ENCODE results near the gene DHRS7B. TPM values are rescaled to one million over a fixed set of nuclear protein-coding genes. Genes with fewer than 3 reads are reported as not detected.
A peak's percentile ranks its signal among the peaks of the same experiment; 100 is the strongest.
"Not testable (repeated sequence)": the region's sequence is repeated elsewhere in the genome, so short reads cannot be mapped to it uniquely, and the experiment has no call there.

Gene DHRS7B
- total RNA-seq (10 to 100 TPM; 27.1 to 39.7 (median 30.0) TPM), polyA plus RNA-seq (37.0 TPM)
- long read RNA-seq, donor 1, transcript DHRS7B-202 (7 exons, 2,175 nt) = major isoform, 31 of 52 reads
- long read RNA-seq, donor 1, partial matches to known transcripts = 0 of 52 reads
- long read RNA-seq, donor 1, other reads (novel, unspliced or antisense) = 20 of 52 reads
- long read RNA-seq, donor 2, transcript DHRS7B-202 (7 exons, 2,175 nt) = major isoform, 10 of 15 reads
- long read RNA-seq, donor 2, partial matches to known transcripts = 0 of 15 reads
- long read RNA-seq, donor 2, other reads (novel, unspliced or antisense) = 5 of 15 reads
- long read RNA-seq, donor 3, transcript DHRS7B-202 (7 exons, 2,175 nt) = major isoform, 54 of 101 reads
- long read RNA-seq, donor 3, transcript DHRS7B-201 (6 exons, 1,567 nt) = minor isoform, 5 of 101 reads
- long read RNA-seq, donor 3, partial matches to known transcripts = 1 of 101 reads
- long read RNA-seq, donor 3, other reads (novel, unspliced or antisense) = 34 of 101 reads
- long read RNA-seq, donor 4, transcript DHRS7B-202 (7 exons, 2,175 nt) = major isoform, 9 of 19 reads
- long read RNA-seq, donor 4, partial matches to known transcripts = 0 of 19 reads
- long read RNA-seq, donor 4, other reads (novel, unspliced or antisense) = 10 of 19 reads

DNA sequence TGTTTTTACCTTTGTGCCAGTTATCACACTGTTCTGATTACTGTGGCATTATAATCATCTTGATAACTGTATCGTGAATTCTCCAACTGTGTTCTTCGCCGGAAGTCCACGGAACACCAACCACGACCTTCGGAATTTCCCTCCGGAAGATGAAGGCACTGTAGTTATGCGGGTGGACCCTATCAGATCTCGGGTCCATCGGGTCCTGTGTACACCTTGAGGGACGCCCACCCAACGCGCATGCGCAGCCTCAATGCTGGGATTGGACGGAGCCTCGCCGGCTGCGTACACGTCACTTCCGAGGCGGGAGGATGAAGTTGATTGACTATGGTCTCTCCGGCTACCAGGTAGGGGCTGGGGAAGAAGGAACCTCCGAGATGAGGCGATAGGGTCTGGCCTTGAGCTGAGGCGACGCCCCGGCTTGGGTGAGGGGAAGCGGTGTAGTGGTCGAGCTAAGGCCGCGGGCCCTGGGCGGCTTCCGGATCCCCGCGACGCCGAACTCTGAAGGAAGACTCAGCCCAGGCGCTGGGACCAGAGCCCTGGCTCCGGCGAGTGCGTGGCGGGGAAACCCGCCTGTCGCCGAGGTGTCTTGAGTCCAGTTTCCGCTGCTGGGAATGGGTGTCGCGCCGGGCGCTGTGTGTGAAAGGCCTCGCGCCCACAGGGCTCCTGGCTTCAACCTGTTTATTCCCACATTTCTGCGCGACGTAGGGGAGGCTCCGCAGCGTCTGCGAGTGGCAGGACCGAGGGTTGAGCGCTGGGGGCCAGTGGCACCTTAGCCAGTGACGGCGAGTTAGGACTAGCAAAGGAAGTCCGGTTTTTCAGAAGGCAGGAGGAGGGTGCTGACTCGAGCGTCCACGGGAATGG lies at the start of gene DHRS7B:
TSS of gene DHRS7B (plus strand) at position 320 of the 864 bp plus-strand sequence. CDS start at position 328, 8 bp downstream.
- DNase-seq = peak; percentile 97 to 98 (median 98)
- Histone ChIP-seq H3K27me3 (ENCODE audit: control insufficient read depth, insufficient read depth) (no peaks in the 10 kb centered on the region), H3K4me3 (ENCODE audit: low read length) (peak within 1 kb of the TSS; percentile 48), H3K4me1 (ENCODE audit: control insufficient read depth, insufficient read depth, low read length) (no peaks in the 10 kb centered on the region), H3K9me3 (ENCODE audit: control insufficient read depth, low read length) (no peaks in the 10 kb centered on the region), H3K27ac (ENCODE audit: low read length) (peak within 1 kb of the TSS; percentile 69)
- ATAC-seq = peak; percentile 97 to 98
- WGBS = under 1% methylated on average over 66 of the region's 66 CpGs
- intact Hi-C loops (cut with DNase I) = loop anchor here (5.0 to 10.0 kb wide), 4 partner anchors 85 to 158 kb away; partner anchors contain the start of genes MAP2K3 (in 4 of the 4), TMEM11 (in 3 of the 4) and NATD1 (in 2 of the 4)

GRCh38 chr17:21077281-21077680 lies 49.5 kb upstream of the DHRS7B start:
- ATAC-seq (no peak), DNase-seq (no peak)
- 62% methylated on average over 2 of the region's 2 CpGs for WGBS
- Histone ChIP-seq H3K27me3 (ENCODE audit: control insufficient read depth, insufficient read depth) (no peaks in the 10 kb centered on the region), H3K27ac (ENCODE audit: low read length) (no peak overlapping the region), H3K4me3 (ENCODE audit: low read length) (no peak overlapping the region), H3K9me3 (ENCODE audit: control insufficient read depth, low read length) (no peaks in the 10 kb centered on the region), H3K4me1 (ENCODE audit: control insufficient read depth, insufficient read depth, low read length) (no peaks in the 10 kb centered on the region)
- intact Hi-C loops (cut with DNase I) = no loop called here

DNA sequence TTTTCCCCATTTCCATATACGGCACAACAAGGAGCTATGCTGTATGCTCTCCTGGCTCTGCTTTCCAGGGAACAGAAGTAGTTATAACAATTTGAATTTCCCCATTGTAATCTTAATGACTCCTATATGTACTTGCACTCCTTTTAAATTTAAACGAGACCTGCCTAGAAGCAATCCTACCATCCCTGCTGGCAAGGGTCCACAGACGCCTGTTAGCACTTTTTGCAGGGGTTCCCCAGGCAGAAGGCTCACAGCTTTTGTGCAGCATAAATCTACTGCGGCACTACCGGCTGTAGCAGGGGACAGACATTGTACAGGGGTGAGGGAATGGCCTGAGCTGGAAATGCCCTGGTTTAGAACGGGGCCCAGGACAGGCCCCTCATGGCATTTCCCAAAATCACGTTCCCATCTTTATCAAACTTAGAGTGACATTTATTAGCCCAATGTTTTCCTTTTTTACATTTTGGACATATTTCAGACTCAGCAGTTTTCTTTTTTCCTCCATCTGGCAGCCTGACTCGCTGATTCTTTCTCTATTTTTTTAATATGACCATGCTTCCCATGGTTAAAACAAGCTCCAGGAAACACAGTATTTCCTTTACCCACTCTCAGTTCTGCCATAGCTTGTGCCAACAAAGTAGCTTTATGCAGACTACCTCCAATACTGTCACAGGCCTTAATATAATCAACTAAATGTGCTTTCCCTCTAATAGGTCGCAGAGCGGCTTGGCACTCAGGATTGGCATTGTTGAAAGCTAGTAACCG lies 48.6 kb upstream of the DHRS7B start:
- H3K9me3 ChIP-seq (ENCODE audit: control insufficient read depth, low read length) = no peaks in the 10 kb centered on the region
- no peak for DNase-seq
- H3K4me3 ChIP-seq (ENCODE audit: low read length) = no peak overlapping the region
- ATAC-seq = no peak
- 60% methylated on average over 11 of the region's 11 CpGs for WGBS
- intact Hi-C loops (cut with DNase I) = no loop called here
- H3K27me3 ChIP-seq (ENCODE audit: control insufficient read depth, insufficient read depth) = no peaks in the 10 kb centered on the region
- no peak overlapping the region for H3K27ac ChIP-seq (ENCODE audit: low read length)
- no peaks in the 10 kb centered on the region for H3K4me1 ChIP-seq (ENCODE audit: control insufficient read depth, insufficient read depth, low read length)

DNA sequence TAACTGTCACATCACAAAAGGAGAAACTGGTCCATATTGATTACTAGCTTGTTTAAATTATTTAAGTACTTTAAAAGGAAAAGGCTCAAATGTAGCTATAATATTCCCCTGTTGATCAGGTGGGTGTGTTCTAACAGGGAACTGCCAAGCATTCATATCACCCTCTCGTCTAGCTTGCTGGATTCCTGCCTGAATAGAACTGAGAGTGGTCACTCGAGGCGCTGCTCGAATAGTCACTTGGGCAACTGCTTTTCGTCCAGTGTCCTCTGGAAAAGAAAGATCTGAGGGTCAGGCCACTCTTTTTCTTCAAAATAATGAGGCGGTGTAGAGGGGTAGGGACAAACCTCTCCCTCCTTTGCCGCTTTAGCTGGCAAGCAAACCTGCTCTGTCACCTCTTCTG lies 47.6 kb upstream of the DHRS7B start:
- H3K4me3 ChIP-seq (ENCODE audit: low read length) = no peak overlapping the region
- H3K9me3 ChIP-seq (ENCODE audit: control insufficient read depth, low read length) = no peaks in the 10 kb centered on the region
- no peak for DNase-seq
- H3K27me3 ChIP-seq (ENCODE audit: control insufficient read depth, insufficient read depth) = no peaks in the 10 kb centered on the region
- 48% methylated on average over 7 of the region's 7 CpGs for WGBS
- H3K4me1 ChIP-seq (ENCODE audit: control insufficient read depth, insufficient read depth, low read length) = no peaks in the 10 kb centered on the region
- H3K27ac ChIP-seq (ENCODE audit: low read length) = no peak overlapping the region
- no peak for ATAC-seq
- intact Hi-C loops (cut with DNase I) = no loop called here

DNA sequence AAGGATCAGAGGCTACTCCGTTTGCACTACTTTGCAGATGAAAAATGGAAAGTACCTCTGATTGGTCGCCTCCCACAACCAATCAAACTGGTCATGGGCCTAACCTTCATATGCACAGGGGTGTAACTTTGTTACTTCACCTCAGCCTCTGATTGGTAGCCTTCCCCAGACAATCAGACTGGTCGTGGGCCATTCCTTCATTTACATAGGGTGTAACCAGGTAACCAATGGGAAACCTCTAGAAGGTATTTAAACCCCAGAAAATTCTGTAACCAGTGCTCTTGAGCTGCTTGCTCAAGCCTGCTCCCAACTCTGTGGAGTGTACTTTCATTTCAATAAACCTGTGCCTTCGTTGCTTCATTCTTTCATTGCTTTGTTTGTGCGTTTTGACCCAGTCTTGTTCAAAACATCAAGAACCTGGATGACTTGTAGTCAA lies 44.7 kb upstream of the DHRS7B start:
- intact Hi-C loops (cut with DNase I) = no loop called here
- Histone ChIP-seq H3K4me3 (ENCODE audit: low read length) (no peak overlapping the region), H3K4me1 (ENCODE audit: control insufficient read depth, insufficient read depth, low read length) (no peaks in the 10 kb centered on the region), H3K9me3 (ENCODE audit: control insufficient read depth, low read length) (no peaks in the 10 kb centered on the region), H3K27ac (ENCODE audit: low read length) (no peak overlapping the region), H3K27me3 (ENCODE audit: control insufficient read depth, insufficient read depth) (no peaks in the 10 kb centered on the region)
- ATAC-seq = no peak
- DNase-seq = no peak
- 80% methylated on average over 5 of the region's 5 CpGs for WGBS

GRCh38 chr17:21085280-21085679 lies 41.5 kb upstream of the DHRS7B start:
- H3K9me3 ChIP-seq (ENCODE audit: control insufficient read depth, low read length); DNase-seq; intact Hi-C loops (cut with DNase I); H3K27me3 ChIP-seq (ENCODE audit: control insufficient read depth, insufficient read depth); H3K4me3 ChIP-seq (ENCODE audit: low read length); ATAC-seq; H3K27ac ChIP-seq (ENCODE audit: low read length); H3K4me1 ChIP-seq (ENCODE audit: control insufficient read depth, insufficient read depth, low read length): not testable (repeated sequence)
- WGBS = 100% methylated on average over 1 of the region's 1 CpG

- DNase-seq = no peak
- no peaks in the 10 kb centered on the region for H3K4me1 ChIP-seq (ENCODE audit: control insufficient read depth, insufficient read depth, low read length)
- H3K27ac ChIP-seq (ENCODE audit: low read length) = no peak overlapping the region
- no peak overlapping the region for H3K4me3 ChIP-seq (ENCODE audit: low read length)
- intact Hi-C loops (cut with DNase I) = no loop called here
- WGBS = 78% methylated on average over 32 of the region's 32 CpGs
- no peak for ATAC-seq
- no peaks in the 10 kb centered on the region for H3K27me3 ChIP-seq (ENCODE audit: control insufficient read depth, insufficient read depth)
- H3K9me3 ChIP-seq (ENCODE audit: control insufficient read depth, low read length) = no peaks in the 10 kb centered on the region
These were observed 41.1 kb upstream of the DHRS7B start for GRCh38 chr17:21085707-21086106.

DNA sequence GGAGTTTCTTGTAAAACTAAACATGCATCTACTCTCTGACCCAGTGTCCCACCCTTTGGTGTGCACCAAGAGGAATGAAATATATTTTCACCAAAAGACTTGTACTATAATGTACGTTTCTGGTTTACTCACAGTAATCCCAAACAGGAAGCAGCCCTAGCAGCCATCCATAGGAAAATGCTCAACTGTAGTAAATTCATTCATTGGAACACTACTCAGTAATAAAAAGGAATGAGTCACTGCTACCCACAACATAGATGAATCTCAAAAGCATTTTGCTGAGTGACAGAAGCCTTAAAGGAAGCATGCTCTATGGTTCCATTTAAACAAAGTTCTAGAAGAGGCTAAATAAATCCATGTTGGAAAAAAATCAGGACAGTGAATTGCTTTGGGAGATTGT lies 37.6 kb upstream of the DHRS7B start:
- no peak overlapping the region for H3K27ac ChIP-seq (ENCODE audit: low read length)
- no peak for DNase-seq
- H3K4me3 ChIP-seq (ENCODE audit: low read length) = no peak overlapping the region
- H3K9me3 ChIP-seq (ENCODE audit: control insufficient read depth, low read length) = no peaks in the 10 kb centered on the region
- WGBS = 63% methylated on average over 1 of the region's 1 CpG
- no peaks in the 10 kb centered on the region for H3K27me3 ChIP-seq (ENCODE audit: control insufficient read depth, insufficient read depth)
- no peak for ATAC-seq
- intact Hi-C loops (cut with DNase I) = no loop called here
- H3K4me1 ChIP-seq (ENCODE audit: control insufficient read depth, insufficient read depth, low read length) = no peaks in the 10 kb centered on the region

GRCh38 chr17:21089933-21090901 lies 36.5 kb upstream of the DHRS7B start:
- Histone ChIP-seq H3K27ac (ENCODE audit: low read length) (no peak overlapping the region), H3K4me3 (ENCODE audit: low read length) (no peak overlapping the region), H3K4me1 (ENCODE audit: control insufficient read depth, insufficient read depth, low read length) (no peaks in the 10 kb centered on the region), H3K9me3 (ENCODE audit: control insufficient read depth, low read length) (no peaks in the 10 kb centered on the region), H3K27me3 (ENCODE audit: control insufficient read depth, insufficient read depth) (no peaks in the 10 kb centered on the region)
- intact Hi-C loops (cut with DNase I) = no loop called here
- DNase-seq (no peak), ATAC-seq (no peak)
- 82% methylated on average over 7 of the region's 7 CpGs for WGBS

Data from right cardiac atrium (tissue), 5 donors.